ENCODE data around the gene PEX14.

The PEX14 gene

GRCh38 chr1:10440794-10441193 is 34.0 kb upstream of the PEX14 start:
- in situ Hi-C loops (cut with HindIII; ENCODE audit: low sequenced_read_pairs): no loop called here
- H3K4me3 ChIP-seq (ENCODE audit: low read depth, low read length): no peak overlapping the region
- no peak for TF ChIP-seq CTCF (IDR thresholded peaks at IDR 0.05; ENCODE audit: low read depth, low read length)
- DNase-seq (ENCODE audit: low read depth, low spot score): no peak

GRCh38 chr1:10444248-10444647 is 30.5 kb upstream of the PEX14 start:
- TF ChIP-seq CTCF (IDR thresholded peaks at IDR 0.05; ENCODE audit: low read depth, low read length): no peak
- no peak overlapping the region for H3K4me3 ChIP-seq (ENCODE audit: low read depth, low read length)
- in situ Hi-C loops (cut with HindIII; ENCODE audit: low sequenced_read_pairs): no loop called here
- DNase-seq (ENCODE audit: low read depth, low spot score): no peak

- no peak for TF ChIP-seq CTCF (IDR thresholded peaks at IDR 0.05; ENCODE audit: low read depth, low read length)
- no peak overlapping the region for H3K4me3 ChIP-seq (ENCODE audit: low read depth, low read length)
- no peak for DNase-seq (ENCODE audit: low read depth, low spot score)
- in situ Hi-C loops (cut with HindIII; ENCODE audit: low sequenced_read_pairs): no loop called here
Observed at GRCh38 chr1:10444795-10445397, 29.9 kb upstream of the PEX14 start.

GRCh38 chr1:10446790-10447422 is 27.8 kb upstream of the PEX14 start:
- in situ Hi-C loops (cut with HindIII; ENCODE audit: low sequenced_read_pairs): no loop called here

GRCh38 chr1:10449751-10450150 is 25.0 kb upstream of the PEX14 start, which contains the start of gene CORT:
Gene CORT (plus strand): TSS chr1:10450031. CDS start chr1:10450224, 193 bp downstream.
- no peak within 1 kb of the TSS for H3K4me3 ChIP-seq (ENCODE audit: low read depth, low read length)
- in situ Hi-C loops (cut with HindIII; ENCODE audit: low sequenced_read_pairs): no loop called here
- DNase-seq (ENCODE audit: low read depth, low spot score): no peak
- TF ChIP-seq CTCF (IDR thresholded peaks at IDR 0.05; ENCODE audit: low read depth, low read length): no peak

More at GRCh38 chr1:10446790-10447422, 27.8 kb upstream of the PEX14 start:
- no peak for DNase-seq (ENCODE audit: low read depth, low spot score)
- no peak overlapping the region for H3K4me3 ChIP-seq (ENCODE audit: low read depth, low read length)
- no peak for TF ChIP-seq CTCF (IDR thresholded peaks at IDR 0.05; ENCODE audit: low read depth, low read length)

- no peak overlapping the region for H3K4me3 ChIP-seq (ENCODE audit: low read depth, low read length)
- no peak for DNase-seq (ENCODE audit: low read depth, low spot score)
- in situ Hi-C loops (cut with HindIII; ENCODE audit: low sequenced_read_pairs): no loop called here
- TF ChIP-seq CTCF (IDR thresholded peaks at IDR 0.05; ENCODE audit: low read depth, low read length): no peak
Observed at GRCh38 chr1:10450156-10450814, 24.5 kb upstream of the PEX14 start.

Data from astrocyte of the spinal cord (primary cell).